H1 (cell line): ENCODE data around the gene CSNK1D. TPM values are rescaled to one million over a fixed set of nuclear protein-coding genes. Genes with fewer than 3 reads are reported as not detected.

Source experiments
- CEBPB ChIP-seq: IDR thresholded peaks from 2 replicates; pipeline ENCODE4 v1.6.1; 2012; ENCODE audit warnings: low read depth, low read length
- GABPA ChIP-seq: IDR thresholded peaks from 2 replicates; pipeline ENCODE4 v1.6.1; 2011; ENCODE audit warnings: mild to moderate bottlenecking, low read length, moderate library complexity, borderline replicate concordance; ENCODE audit not compliant: insufficient read depth
- KDM5A ChIP-seq: fragments of 200-600 bp; IDR thresholded peaks from 2 replicates; pipeline ENCODE4 v1.7.1; 2012; ENCODE audit warnings: mild to moderate bottlenecking, low read length, inconsistent platforms, mixed read lengths
- PHF8 ChIP-seq: fragments of 200-600 bp; sonication (generic); conservative IDR thresholded peaks from 2 replicates; pipeline ENCODE4 v1.7.1; 2012; ENCODE audit warnings: low read depth, mild to moderate bottlenecking, inconsistent platforms, low read length, moderate library complexity
- RFX5 ChIP-seq: IDR thresholded peaks from 2 replicates; pipeline ENCODE4 v1.6.1; 2011; ENCODE audit warnings: low read depth, low read length, improper control_type of control experiment, borderline replicate concordance
- TCF12 ChIP-seq: IDR thresholded peaks from 2 replicates; pipeline ENCODE4 v1.6.1; 2011; ENCODE audit warnings: low read depth, mild to moderate bottlenecking, low read length
- polyA plus RNA-seq, 7 experiments: library from polyadenylated mRNA; depleted of rRNA in 3 of 7; stranded (reverse) in 5 of 7; unstranded in 2 of 7; fragments of >200 nt in 5 of 7; fragments of 200-250 nt in 2 of 7; gene quantifications; 1 replicate in 5 of 7; 2 replicates in 1 of 7; 4 replicates in 1 of 7; pipeline versions ENCODE4 v1.2.1 to v1.2.3, GENCODE V29; 2011 to 2013; ENCODE audit warnings: missing spikeins in 2 of 7, mixed read lengths in 2 of 7
- total RNA-seq: library from RNA; stranded (reverse); fragmentation: NEBNext Ultra II Directional; extraction: Animal tissue kit (Norgen Biotek cat#: 25700); gene quantifications from 2 replicates; pipeline ENCODE4 v1.2.1, GENCODE V29; 2021

Gene CSNK1D
- total and polyA plus RNA-seq, 2 of the 8 experiments (the other 6 are each of a cell fraction or from before 2014, with no cell fraction given) = 73.5 to 103 TPM

- TF ChIP-seq RFX5 = no peak
- TF ChIP-seq TCF12 = no peak
- no peak for TF ChIP-seq KDM5A
- no peak for TF ChIP-seq GABPA
- no peak for TF ChIP-seq CEBPB
- no peak for TF ChIP-seq PHF8
Measured at GRCh38 chr17:82316651-82317393, 43.3 kb upstream of the CSNK1D start (continued).
